NCI-H1417 treated with DMSO at 0.1 percent for 48 hours (cell line): ENCODE data around the gene CCDC172.
"Not testable (repeated sequence)": the region's sequence is repeated elsewhere in the genome, so short reads cannot be mapped to it uniquely, and the experiment has no call there.

ENCODE experiments used
- DNase-seq: peaks from one replicate; lab custom pipeline; 2025; lab: John Stamatoyannopoulos, UW

CCDC172 gene

GRCh38 chr10:116336866-116337265 is 12.6 kb downstream of the CCDC172 start:
- DNase-seq: no peak

GRCh38 chr10:116352125-116352524 is 27.9 kb downstream of the CCDC172 start:
- no peak for DNase-seq

DNA sequence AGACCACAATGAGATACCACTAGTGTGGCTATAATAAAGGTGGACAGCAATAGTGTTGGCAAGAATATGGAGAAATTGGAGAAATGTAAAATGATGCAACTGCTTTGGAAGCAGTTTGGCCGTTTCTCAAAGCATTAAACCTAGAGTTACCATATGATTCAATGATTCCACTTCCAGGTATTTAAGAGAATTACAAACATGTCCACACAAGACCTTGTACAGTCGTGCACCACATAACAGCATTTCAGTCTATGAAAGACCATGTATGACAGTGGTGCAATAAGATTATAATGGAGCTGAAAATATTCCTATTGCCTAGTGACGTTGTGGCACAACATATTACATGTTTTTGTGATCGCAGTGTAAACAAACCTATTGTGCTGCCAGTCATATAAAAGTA is 29.6 kb downstream of the CCDC172 start:
- DNase-seq: no peak

GRCh38 chr10:116355341-116355740 is 31.1 kb downstream of the CCDC172 start:
- no peak for DNase-seq

GRCh38 chr10:116356833-116357232 is 32.6 kb downstream of the CCDC172 start:
- no peak for DNase-seq

DNA sequence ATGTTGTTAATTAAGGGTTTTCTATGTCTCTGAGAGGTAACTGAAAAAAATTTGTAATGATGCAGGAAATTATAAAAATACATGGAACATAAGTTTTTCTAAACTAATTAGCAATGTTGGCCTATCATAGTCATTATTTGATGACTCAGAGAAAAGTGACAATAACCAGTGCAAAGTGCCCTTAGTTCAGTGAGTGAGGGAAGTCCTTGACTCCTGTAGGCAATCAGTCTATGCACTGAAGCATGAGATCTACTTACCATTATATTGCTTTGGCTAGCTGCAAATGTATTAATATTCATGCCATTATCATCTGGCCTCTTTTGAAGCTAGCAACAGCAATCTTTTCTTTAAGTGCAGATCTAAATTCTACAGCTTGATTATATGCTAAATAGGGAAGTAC is 40.6 kb downstream of the CCDC172 start:
- DNase-seq: no peak

DNA sequence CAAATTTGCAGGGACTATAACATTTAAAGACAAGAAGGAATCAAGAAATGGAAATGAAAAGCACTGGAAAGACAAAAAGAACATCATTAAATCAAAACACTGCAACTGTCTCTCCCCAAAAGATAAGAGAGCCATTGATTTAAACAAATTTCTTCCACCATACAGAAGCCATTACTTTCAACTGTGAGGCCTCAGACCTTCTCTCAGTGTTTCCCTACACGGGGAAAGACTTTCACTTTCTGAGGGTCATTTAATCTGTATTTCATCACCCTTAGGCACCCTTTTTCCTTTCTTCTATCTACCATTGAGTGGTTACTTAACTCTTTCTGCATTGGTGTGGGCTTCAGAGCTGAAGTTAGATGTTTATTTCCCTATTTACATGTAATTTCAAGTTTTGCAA is 47.5 kb downstream of the CCDC172 start:
- DNase-seq: no peak

GRCh38 chr10:116382290-116382689 is 58.0 kb downstream of the CCDC172 start:
- DNase-seq: no peak

GRCh38 chr10:116385311-116385710 is 61.1 kb downstream of the CCDC172 start:
- DNase-seq: no peak

- DNase-seq: no peak
Measured at GRCh38 chr10:116385994-116386809, 62.0 kb downstream of the CCDC172 start.

GRCh38 chr10:116393246-116393831 is 69.1 kb downstream of the CCDC172 start:
- DNase-seq: not testable (repeated sequence)

- no peak for DNase-seq
Measured at GRCh38 chr10:116395223-116395985, 71.2 kb downstream of the CCDC172 start.

DNA sequence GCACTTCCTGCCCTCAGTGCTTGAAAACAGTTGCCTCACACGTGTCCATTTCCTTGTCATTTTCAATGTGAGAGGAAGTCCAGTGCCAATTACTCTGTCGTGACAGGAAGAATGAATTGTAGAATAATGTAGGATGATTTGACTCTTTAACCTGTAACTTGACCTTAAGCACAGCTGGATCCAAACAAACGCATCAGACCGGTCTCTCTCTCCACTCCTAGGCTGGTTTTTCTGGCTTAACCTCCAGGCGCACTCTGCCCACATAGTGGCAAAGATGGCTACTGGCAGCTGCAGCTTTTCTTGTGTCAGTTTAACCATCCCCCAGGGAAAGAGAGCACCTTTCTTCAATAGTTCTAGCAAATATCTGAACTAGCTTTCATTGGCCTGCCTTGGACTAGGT is 74.0 kb downstream of the CCDC172 start:
- no peak for DNase-seq

- no peak for DNase-seq
Measured at GRCh38 chr10:116402858-116403257, 78.6 kb downstream of the CCDC172 start.

DNA sequence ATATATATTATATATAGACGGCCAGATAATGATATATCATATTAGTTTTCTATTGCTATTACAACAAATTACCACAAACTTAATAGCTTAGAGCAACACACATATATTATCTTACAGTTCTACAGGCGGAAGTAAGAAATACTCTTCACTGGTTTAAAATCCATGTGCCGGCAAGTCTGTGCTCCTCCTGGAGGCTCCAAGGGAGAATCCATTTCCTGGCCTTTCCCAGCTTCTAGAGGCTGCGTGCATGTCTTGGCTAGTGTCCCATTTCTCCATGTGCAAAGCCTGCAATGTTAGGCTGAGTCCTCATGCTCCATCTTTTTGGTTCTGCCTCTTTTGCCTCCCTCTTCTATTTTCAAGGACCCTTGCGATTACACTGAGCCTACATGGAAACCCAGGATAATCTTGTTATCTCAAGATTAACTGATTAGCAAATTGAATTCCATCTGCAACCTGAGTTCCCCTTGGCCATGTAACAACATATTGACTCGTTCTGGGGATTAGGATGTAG is 79.5 kb downstream of the CCDC172 start:
- DNase-seq: no peak

GRCh38 chr10:116408719-116409118 is 84.5 kb downstream of the CCDC172 start:
- no peak for DNase-seq

- no peak for DNase-seq
Measured at GRCh38 chr10:116410351-116410750, 86.1 kb downstream of the CCDC172 start.

DNA sequence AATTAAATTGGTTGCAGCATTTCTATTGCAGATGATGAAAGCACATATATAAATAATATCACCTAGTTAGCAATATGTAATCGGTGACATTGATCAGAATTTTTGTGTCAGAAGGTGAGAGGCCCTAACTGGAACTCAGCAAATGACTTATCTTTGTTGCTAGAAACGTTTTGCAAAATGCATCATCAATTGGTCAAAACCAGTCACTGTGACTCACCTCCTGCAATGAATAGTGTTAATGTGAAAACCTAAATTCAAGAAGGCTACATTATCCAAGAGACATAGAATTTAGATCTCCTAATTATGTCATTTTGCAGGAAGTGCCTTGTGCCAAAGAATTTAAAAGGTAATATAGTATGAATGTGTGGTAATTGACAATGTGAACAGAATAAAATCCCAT is 93.6 kb downstream of the CCDC172 start:
- no peak for DNase-seq

- DNase-seq: no peak
Measured at GRCh38 chr10:116418389-116418788, 94.1 kb downstream of the CCDC172 start.

DNA sequence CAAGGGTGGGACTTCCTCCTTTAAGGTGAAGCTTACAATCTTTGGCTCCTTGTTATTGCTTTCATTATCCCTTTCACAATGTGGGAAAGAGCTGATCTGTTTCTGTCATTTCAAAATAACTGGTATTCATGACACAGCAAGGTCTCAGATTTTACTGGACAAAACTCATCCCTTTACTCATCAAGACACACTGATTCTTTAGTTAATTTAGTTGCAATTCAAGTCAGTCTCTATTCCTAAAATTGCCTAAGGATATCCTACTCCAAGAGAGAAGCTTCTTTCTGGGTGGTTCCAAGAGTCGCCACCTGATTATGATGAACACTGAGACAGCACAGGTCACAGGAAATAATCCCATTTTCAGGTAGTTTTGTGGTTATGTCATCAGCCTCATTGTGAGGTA is 97.6 kb downstream of the CCDC172 start:
- no peak for DNase-seq

DNA sequence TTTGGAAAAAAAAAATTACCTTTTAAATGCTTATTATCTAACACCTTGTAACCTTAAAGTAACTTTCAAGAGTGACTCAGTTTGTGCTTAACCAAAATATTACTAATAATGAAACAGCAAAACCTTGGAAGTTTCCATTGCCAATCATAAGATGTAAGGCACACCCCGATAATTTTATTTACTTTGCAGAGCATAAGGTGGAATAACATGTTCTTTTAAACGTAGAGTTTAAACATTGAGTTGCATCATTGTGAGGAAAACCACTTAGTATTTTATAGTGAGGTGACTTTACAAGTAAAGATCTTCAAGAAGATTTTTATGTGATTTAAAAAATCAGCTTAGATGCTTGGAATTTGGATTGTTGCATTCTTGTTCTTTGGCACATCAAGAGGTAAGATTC is 103.4 kb downstream of the CCDC172 start, which contains the start of gene PNLIPRP3:
Gene PNLIPRP3, plus strand, starts transcription at position 177 of the 400 bp plus-strand sequence. Its CDS starts 166 bp downstream, at position 343.
- no peak for DNase-seq

DNA sequence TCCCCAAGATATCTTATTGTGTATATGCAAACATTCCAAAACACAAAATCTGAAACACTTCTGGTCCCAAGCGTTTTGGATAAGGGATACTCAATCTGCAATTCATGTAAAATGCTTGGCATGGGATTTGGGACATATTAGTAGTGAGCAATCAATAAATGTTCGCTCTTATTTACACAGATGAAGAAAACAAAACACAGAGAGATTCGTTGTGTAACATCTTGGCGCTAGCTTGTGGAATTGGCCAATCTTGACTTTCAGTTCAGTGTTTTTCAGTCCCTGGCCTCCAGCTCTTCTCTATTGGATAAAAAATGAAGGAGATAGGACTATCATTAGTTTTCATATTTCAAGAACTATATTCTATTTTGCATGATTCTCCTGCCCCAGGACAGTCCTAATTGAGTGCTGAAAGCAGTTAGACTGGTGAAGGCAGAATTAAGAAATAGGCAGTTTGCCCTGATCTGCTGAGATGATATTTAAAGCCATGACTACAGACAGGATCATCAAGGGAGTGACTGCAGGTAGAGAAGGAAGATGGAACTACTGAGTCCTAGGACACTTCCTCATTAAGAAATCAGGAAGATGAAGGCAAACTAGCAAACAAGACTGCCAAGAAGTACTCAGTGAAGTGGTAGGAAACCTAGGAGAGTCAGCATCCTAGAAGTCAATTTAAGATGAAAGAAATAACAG is 105.2 kb downstream of the CCDC172 start:
- no peak for DNase-seq
